HepG2 (cell line): ENCODE results near the gene ZNF77. TPM values are rescaled to one million over a fixed set of nuclear protein-coding genes. Genes with fewer than 3 reads are reported as not detected.

ENCODE experiments used
- BRD4 ChIP-seq: sonication (generic); formaldehyde crosslinking; IDR thresholded peaks from 2 replicates; pipeline ENCODE4 v1.4.0; 2020; ENCODE audit warnings: missing genetic modification reagents
- CEBPB ChIP-seq: IDR thresholded peaks from 2 replicates; pipeline ENCODE4 v1.6.1; 2011; ENCODE audit warnings: low read depth, low read length, improper control_type of control experiment, borderline replicate concordance
- DNMT1 ChIP-seq: sonication (generic); formaldehyde crosslinking; IDR thresholded peaks from 2 replicates; pipeline ENCODE4 v1.5.1; 2020; ENCODE audit warnings: mild to moderate bottlenecking, missing genetic modification reagents
- FOXA1 ChIP-seq, 2 experiments: fragments of 450-650 bp in 1 of 2; sonication (generic) in 1 of 2; formaldehyde crosslinking in 1 of 2; IDR thresholded peaks; 2 replicates each; pipeline versions ENCODE4 v1.4.0 to v1.6.1; 2016 to 2020; ENCODE audit warnings: missing genetic modification reagents in 1 of 2
- HNRNPUL1 ChIP-seq: fragments of 200-400 bp; formaldehyde crosslinking; IDR thresholded peaks from 2 replicates; pipeline ENCODE4 v1.6.1; 2017; ENCODE audit warnings: low read depth, mild to moderate bottlenecking, low read length, moderate library complexity
- KDM3A ChIP-seq: IDR thresholded peaks from 2 replicates; pipeline ENCODE4 v1.6.1; 2018; ENCODE audit warnings: low read depth, missing compliant biosample characterization
- MTF2 ChIP-seq: sonication (generic); formaldehyde crosslinking; IDR thresholded peaks from 2 replicates; pipeline ENCODE4 v1.5.0; 2020; ENCODE audit warnings: missing genetic modification reagents, borderline replicate concordance
- PAXIP1 ChIP-seq: sonication (generic); formaldehyde crosslinking; conservative IDR thresholded peaks from 2 replicates; pipeline ENCODE4 v1.4.0; 2020; ENCODE audit warnings: mild to moderate bottlenecking, missing genetic modification reagents, moderate library complexity
- PRDM10 ChIP-seq: sonication (generic); formaldehyde crosslinking; IDR thresholded peaks from 2 replicates; pipeline ENCODE4 v1.4.0; 2020; ENCODE audit warnings: low read depth, missing genetic modification reagents
- SPEN ChIP-seq: sonication (generic); formaldehyde crosslinking; IDR thresholded peaks from 2 replicates; pipeline ENCODE4 v1.5.1; 2020; ENCODE audit warnings: low read depth, mild to moderate bottlenecking, missing genetic modification reagents
- TBL1XR1 ChIP-seq: fragments of 150-350 bp; IDR thresholded peaks from 2 replicates; pipeline ENCODE4 v1.6.1; 2014; ENCODE audit warnings: borderline replicate concordance, low read length; ENCODE audit not compliant: partially characterized antibody
- ZFP1 ChIP-seq: IDR thresholded peaks from 2 replicates; pipeline ENCODE4 v1.6.1; 2016
- ZNF234 ChIP-seq: sonication (generic); formaldehyde crosslinking; conservative IDR thresholded peaks from 2 replicates; pipeline ENCODE4 v1.5.1; 2020; ENCODE audit warnings: mild to moderate bottlenecking, missing genetic modification reagents
- ZNF547 ChIP-seq: sonication (generic); formaldehyde crosslinking; IDR thresholded peaks from 2 replicates; pipeline ENCODE4 v1.5.1; 2020; ENCODE audit warnings: mild to moderate bottlenecking, missing genetic modification reagents
- ZNF607 ChIP-seq: sonication (generic); formaldehyde crosslinking; IDR thresholded peaks from 2 replicates; pipeline ENCODE4 v1.5.1; 2020; ENCODE audit warnings: missing genetic modification reagents, mild to moderate bottlenecking, borderline replicate concordance
- ZNF646 ChIP-seq: sonication (generic); formaldehyde crosslinking; IDR thresholded peaks from 2 replicates; pipeline ENCODE4 v1.9.0; 2021; ENCODE audit warnings: mild to moderate bottlenecking, missing genetic modification reagents
- polyA plus RNA-seq, 8 experiments: library from polyadenylated mRNA; depleted of rRNA in 3 of 8; stranded (reverse) in 7 of 8; unstranded in 1 of 8; fragments of >200 nt; fragmentation: Illumina TruSeq in 4 of 8; extraction: Trizol in 4 of 8; gene quantifications; 2 replicates each; pipeline versions ENCODE4 v1.2.1 to v1.2.3, GENCODE V29; 2011 to 2016; ENCODE audit warnings: low read depth in 4 of 8, missing spikeins in 1 of 8, mixed read lengths in 1 of 8; ENCODE audit not compliant: insufficient read depth in 1 of 8
- total RNA-seq, 5 experiments: library from RNA; depleted of rRNA; stranded (reverse); fragments of >200 nt; fragmentation: Illumina TruSeq; extraction: Trizol; gene quantifications; 2 replicates each; pipeline ENCODE4 v1.2.3, GENCODE V29; 2016; ENCODE audit warnings: low read depth in 1 of 5

Gene ZNF77
- total and polyA plus RNA-seq, 2 of the 13 experiments (the other 11 are each of a cell fraction or from before 2014, with no cell fraction given): 7.1 to 11.5 TPM

GRCh38 chr19:2986951-2987524, 42.3 kb upstream of the ZNF77 start (continued):
- TF ChIP-seq CEBPB: no peak
- no peak for TF ChIP-seq KDM3A (CRISPR knock-in tag)
- peak; percentile 30; the same call in 1 of the 2 replicates for TF ChIP-seq PAXIP1 (CRISPR knock-in tag)
- TF ChIP-seq ZNF607 (CRISPR knock-in tag): no peak
- no peak for TF ChIP-seq TBL1XR1
- TF ChIP-seq ZFP1: no peak
- no peak for TF ChIP-seq HNRNPUL1
- TF ChIP-seq ZNF547 (CRISPR knock-in tag): no peak
- TF ChIP-seq ZNF234 (CRISPR knock-in tag): no peak
- no peak for TF ChIP-seq DNMT1 (CRISPR knock-in tag)
- 0 out of 2 replicates have a peak, but pooled peaks have one; percentile 25 for TF ChIP-seq SPEN (CRISPR knock-in tag)
- no peak for TF ChIP-seq PRDM10 (CRISPR knock-in tag)
- TF ChIP-seq FOXA1 (IDR thresholded peaks at IDR 0.05): no peak
- 0 out of 2 replicates have a peak, but pooled peaks have one; percentile 8 for TF ChIP-seq FOXA1 (CRISPR knock-in tag; IDR thresholded peaks at IDR 0.05)
- no peak for TF ChIP-seq MTF2
- no peak for TF ChIP-seq ZNF646
- TF ChIP-seq BRD4 (CRISPR knock-in tag): no peak
